ENCODE data around the gene E2F2.
"Not testable (repeated sequence)": the region's sequence is repeated elsewhere in the genome, so short reads cannot be mapped to it uniquely, and the experiment has no call there.

E2F2 gene

GRCh38 chr1:23502951-23503350, 28.1 kb downstream of the E2F2 start:
- TF ChIP-seq CTCF (conservative IDR thresholded peaks at IDR 0.05; ENCODE audit: low read length): no peak
- no peak for DNase-seq (ENCODE audit: low read depth)
- no peak overlapping the region for H3K4me3 ChIP-seq (ENCODE audit: low read length)

GRCh38 chr1:23500466-23500865, 30.6 kb downstream of the E2F2 start:
- H3K4me3 ChIP-seq (ENCODE audit: low read length): no peak overlapping the region
- no peak for TF ChIP-seq CTCF (conservative IDR thresholded peaks at IDR 0.05; ENCODE audit: low read length)
- DNase-seq (ENCODE audit: low read depth): no peak

- H3K4me3 ChIP-seq (ENCODE audit: low read length): no peak overlapping the region
- no peak for TF ChIP-seq CTCF (conservative IDR thresholded peaks at IDR 0.05; ENCODE audit: low read length)
- DNase-seq (ENCODE audit: low read depth): no peak
Measured at GRCh38 chr1:23497777-23498439, 33.1 kb downstream of the E2F2 start.

GRCh38 chr1:23496490-23497181, 34.4 kb downstream of the E2F2 start:
- TF ChIP-seq CTCF (conservative IDR thresholded peaks at IDR 0.05; ENCODE audit: low read length): no peak
- no peak overlapping the region for H3K4me3 ChIP-seq (ENCODE audit: low read length)
- DNase-seq (ENCODE audit: low read depth): no peak

GRCh38 chr1:23494836-23495235, 36.2 kb downstream of the E2F2 start:
- DNase-seq (ENCODE audit: low read depth); H3K4me3 ChIP-seq (ENCODE audit: low read length): not testable (repeated sequence)

GRCh38 chr1:23492776-23493175, 38.3 kb downstream of the E2F2 start:
- DNase-seq (ENCODE audit: low read depth); H3K4me3 ChIP-seq (ENCODE audit: low read length): not testable (repeated sequence)

GRCh38 chr1:23492132-23492720, 38.8 kb downstream of the E2F2 start:
- H3K4me3 ChIP-seq (ENCODE audit: low read length): no peak overlapping the region
- TF ChIP-seq CTCF (conservative IDR thresholded peaks at IDR 0.05; ENCODE audit: low read length): no peak
- DNase-seq (ENCODE audit: low read depth): no peak

- TF ChIP-seq CTCF (conservative IDR thresholded peaks at IDR 0.05; ENCODE audit: low read length): no peak
- H3K4me3 ChIP-seq (ENCODE audit: low read length): no peak overlapping the region
- no peak for DNase-seq (ENCODE audit: low read depth)
Measured at GRCh38 chr1:23489842-23490241, 41.2 kb downstream of the E2F2 start.
